ENCODE results near the gene MEX3B.

MEX3B gene

GRCh38 chr15:81992523-81992922 lies 53.3 kb downstream of the MEX3B start:
- no peak for TF ChIP-seq CTCF (conservative IDR thresholded peaks at IDR 0.05)
- H3K27ac ChIP-seq, result no peak overlapping the region

Data from VCaP (cell line).